Psoas muscle (tissue), 8 donors: ENCODE results near the gene PCK1. TPM values are rescaled to one million over a fixed set of nuclear protein-coding genes. Genes with fewer than 3 reads are reported as not detected.

ENCODE experiments used
- ATAC-seq, 4 donors: fragments of 200-7000 bp; cut with Tn5 transposase; one replicate each; pipeline ENCODE4 v1.9.1; 2020; ENCODE audit warnings: moderate library complexity in 3 of 4, mild to moderate bottlenecking in 2 of 4
- DNase-seq, 2 donors: peaks; one replicate each; pipeline ENCODE4 v3.0.0-alpha.2; 2020
- H3K27ac ChIP-seq: fragments of 200-600 bp; one replicate; pipeline ENCODE4 v1.8.0; 2022
- H3K27me3 ChIP-seq, 3 donors: fragments of 200-600 bp in 1 of 3; one replicate each; pipeline versions ENCODE4 v1.6.1 to v1.8.0; 2013 to 2022; ENCODE audit warnings: low read length in 2 of 3, mild to moderate bottlenecking in 2 of 3, moderate library complexity in 1 of 3; ENCODE audit not compliant: insufficient read depth in 3 of 3
- H3K36me3 ChIP-seq, 2 donors: fragments of 200-600 bp in 1 of 2; one replicate each; pipeline versions ENCODE4 v1.6.1 to v1.8.0; 2013 to 2022; ENCODE audit warnings: low read depth in 1 of 2, mild to moderate bottlenecking in 1 of 2, moderate library complexity in 1 of 2; ENCODE audit not compliant: insufficient read depth in 1 of 2
- H3K4me1 ChIP-seq: fragments of 200-600 bp; one replicate; pipeline ENCODE4 v1.8.0; 2022
- H3K4me3 ChIP-seq: fragments of 200-600 bp; one replicate; pipeline ENCODE4 v1.8.0; 2022; ENCODE audit warnings: mild to moderate bottlenecking
- H3K9me3 ChIP-seq: fragments of 200-600 bp; one replicate; pipeline ENCODE4 v1.8.0; 2022
- CTCF ChIP-seq: fragments of 200-600 bp; IDR thresholded peaks from one replicate; pipeline ENCODE4 v1.8.0; 2022; ENCODE audit warnings: antibody characterized with exemption
- WGBS, 3 donors: extraction: QIAGEN DNeasy Blood & Tissue Kit; methylation state at CpG; one replicate each; pipeline versions ENCODE4 v1.1.6 to v1.1.7; 2013; 5-methylcytosine and 5-hydroxymethylcytosine counted together
- intact Hi-C, 2 donors: fragments of 100-400 bp; cut with DNase I; formaldehyde crosslinking; loops; one replicate each; pipeline versions ENCODE4 v1.11.0 to v1.14.2; 2022
- polyA plus RNA-seq, 3 donors: library from polyadenylated mRNA; stranded (reverse); fragments of 200-250 nt; gene quantifications; one replicate each; pipeline ENCODE4 v1.2.3, GENCODE V29; 2013
- total RNA-seq, 4 donors: library from RNA; stranded (reverse); fragmentation: NEBNext Ultra II Directional in 2 of 4; extraction: Animal tissue kit (Norgen Biotek cat#: 25700) in 2 of 4; gene quantifications; one replicate each; pipeline versions ENCODE4 v1.2.1 to v1.2.4, GENCODE V29; 2021 to 2023
- donor health status: healthy with polysubstance abuse.
- donor health status: DM: no; HTN: no; CAD: no; lungs with moderate emphysema.
- donor health status: Bipolar disorder and iron deficiency.
- donor health status: healthy.
- donor health status: DM: yes; HTN: yes; CAD: no.
- donor health status: DM: no; HTN: no; CAD: no.
- donor health status: DM: no; HTN: no; CAD: no.
- donor health status: DM: yes; HTN: yes; CAD: no.

Gene PCK1
- total and polyA plus RNA-seq, 7 donors, result 0.24 to 0.81 (median 0.41) TPM

- Histone ChIP-seq H3K4me3 (no peak overlapping the region), H3K27ac (no peak overlapping the region), H3K27me3 (no peaks in the 10 kb centered on the region), H3K4me1 (no peaks in the 10 kb centered on the region), H3K9me3 (no peaks in the 10 kb centered on the region), H3K36me3 (no peaks in the 10 kb centered on the region)
- TF ChIP-seq CTCF, result no peak
- WGBS, 3 donors, result 81 to 86% (median 86%) methylated on average over 13 to 15 of the region's 15 CpGs
- ATAC-seq (no peak), DNase-seq (peak in 1 of 2 donors; percentile 35)
- intact Hi-C loops, result loop anchor here (2.0 to 10.0 kb wide), 3 partner anchors 77 to 217 kb away; no protein-coding TSS in a partner anchor
Observed at GRCh38 chr20:57591289-57592229, 30.6 kb downstream of the PCK1 start.

DNA sequence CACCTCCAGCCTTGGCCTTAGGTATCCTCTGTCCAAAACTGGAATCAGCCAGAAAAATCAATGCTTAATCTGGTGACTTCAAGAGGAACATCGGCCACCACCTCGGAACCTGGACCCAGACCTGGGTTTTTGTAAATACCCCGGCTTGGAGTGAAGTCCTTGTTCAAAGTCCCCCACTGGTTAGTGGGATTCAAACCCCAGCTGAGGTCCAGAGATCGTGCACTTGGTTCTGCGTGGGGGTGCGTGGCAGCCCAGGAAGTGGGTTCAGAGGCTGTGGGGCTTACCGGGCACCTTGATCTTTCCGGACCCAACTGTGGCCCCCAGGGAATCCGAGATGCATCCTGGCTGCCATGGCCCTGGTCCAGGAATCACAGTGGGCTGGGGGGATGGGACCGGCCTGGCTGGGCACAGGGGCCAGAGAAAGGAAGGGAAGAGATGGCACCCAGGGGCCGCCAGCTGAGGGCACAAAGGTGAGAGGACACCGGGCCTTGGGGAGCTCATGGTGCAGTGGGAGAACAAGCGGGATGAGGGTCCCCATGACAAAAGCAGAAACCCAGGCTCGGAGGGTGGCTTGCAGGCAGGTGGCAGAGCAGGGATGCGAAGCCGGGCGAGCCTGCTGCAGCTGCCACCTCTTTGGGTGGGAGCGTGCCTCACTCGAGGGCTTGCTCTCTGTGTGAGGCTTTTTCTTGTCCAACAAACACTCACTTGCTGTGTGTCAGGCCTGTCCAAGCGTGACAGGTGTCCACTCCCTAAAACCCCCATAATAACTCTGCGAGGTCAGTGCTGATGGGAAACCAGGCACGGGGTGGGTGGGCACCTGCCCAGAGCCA, 31.6 kb downstream of the PCK1 start:
- Histone ChIP-seq H3K4me3 (no peak overlapping the region), H3K27me3 (no peaks in the 10 kb centered on the region), H3K27ac (no peak overlapping the region), H3K4me1 (no peaks in the 10 kb centered on the region), H3K9me3 (no peaks in the 10 kb centered on the region), H3K36me3 (no peaks in the 10 kb centered on the region)
- no peak for TF ChIP-seq CTCF
- ATAC-seq, result no peak
- 70 to 83% (median 75%) methylated on average over 22 of the region's 22 CpGs for WGBS, 3 donors
- DNase-seq, result peak in 1 of 2 donors; percentile 40
- intact Hi-C loops, result loop anchor here (2.0 to 10.0 kb wide), 3 partner anchors 78 to 218 kb away; no protein-coding TSS in a partner anchor

GRCh38 chr20:57593134-57593886, 32.4 kb downstream of the PCK1 start:
- no peak for TF ChIP-seq CTCF
- no peaks in the 10 kb centered on the region for H3K9me3 ChIP-seq
- H3K4me3 ChIP-seq, result no peak overlapping the region
- H3K27me3 ChIP-seq, result no peaks in the 10 kb centered on the region
- ATAC-seq (no peak), DNase-seq (peak in 1 of 2 donors; percentile 48)
- no peaks in the 10 kb centered on the region for H3K36me3 ChIP-seq
- intact Hi-C loops, result loop anchor here (2.0 to 10.0 kb wide), 3 partner anchors 79 to 219 kb away; no protein-coding TSS in a partner anchor
- 45 to 52% (median 48%) methylated on average over 17 of the region's 17 CpGs for WGBS, 3 donors
- H3K4me1 ChIP-seq, result no peaks in the 10 kb centered on the region
- H3K27ac ChIP-seq, result no peak overlapping the region
